ENCODE data around the gene SAMD7. TPM values are rescaled to one million over a fixed set of nuclear protein-coding genes. Genes with fewer than 3 reads are reported as not detected.

Gene SAMD7
- total and polyA plus RNA-seq, 2 of the 13 experiments (the other 11 are each of a cell fraction or from before 2014, with no cell fraction given), result not detected

GRCh38 chr3:169966951-169967915 is 55.9 kb downstream of the SAMD7 start (continued):
- TF ChIP-seq NFAT5 (CRISPR knock-in tag; IDR thresholded peaks at IDR 0.05), result no peak; the same call in 1 of the 2 replicates
- TF ChIP-seq MIXL1 (CRISPR knock-in tag; IDR thresholded peaks at IDR 0.05), result no peak
- no peak for TF ChIP-seq ZHX1 (CRISPR knock-in tag; IDR thresholded peaks at IDR 0.05; ENCODE audit: low read depth)
- no peak for TF ChIP-seq ZNF232 (CRISPR knock-in tag; IDR thresholded peaks at IDR 0.05; ENCODE audit: borderline replicate concordance)
- no peak for TF ChIP-seq ZNF550 (CRISPR knock-in tag; IDR thresholded peaks at IDR 0.05; ENCODE audit: borderline replicate concordance)
- no peak for TF ChIP-seq ZNF362 (CRISPR knock-in tag; IDR thresholded peaks at IDR 0.05; ENCODE audit: borderline replicate concordance)
- no peak for TF ChIP-seq ZNF772 (CRISPR knock-in tag; IDR thresholded peaks at IDR 0.05)
- no peak for TF ChIP-seq ZBTB7B (CRISPR knock-in tag; IDR thresholded peaks at IDR 0.05)
- peak; percentile 66 for TF ChIP-seq SMAD1 (CRISPR knock-in tag; IDR thresholded peaks at IDR 0.05; ENCODE audit: borderline replicate concordance, low read depth)
- no peak; the same call in 1 of the 2 replicates for TF ChIP-seq KDM5B (CRISPR knock-in tag; IDR thresholded peaks at IDR 0.05; ENCODE audit: borderline replicate concordance)
- peak; percentile 49 for TF ChIP-seq SRSF1 (optimal IDR thresholded peaks at IDR 0.05; ENCODE audit: low read depth, low read length)
- TF ChIP-seq ZNF264 (CRISPR knock-in tag; IDR thresholded peaks at IDR 0.05), result peak; percentile 11
- no peak for TF ChIP-seq U2AF1 (optimal IDR thresholded peaks at IDR 0.05; ENCODE audit: low read depth, low read length)
- TF ChIP-seq PHF8 (CRISPR knock-in tag; IDR thresholded peaks at IDR 0.05), result peak; percentile 50
- TF ChIP-seq GABPA (IDR thresholded peaks at IDR 0.05; ENCODE audit: low read depth, low read length), result no peak
- TF ChIP-seq GABPA (CRISPR knock-in tag; IDR thresholded peaks at IDR 0.05; ENCODE audit: low read depth), result no peak
- no peak for TF ChIP-seq MTF2 (CRISPR knock-in tag; IDR thresholded peaks at IDR 0.05; ENCODE audit: borderline replicate concordance)
- no peak for TF ChIP-seq ZNF570 (CRISPR knock-in tag; IDR thresholded peaks at IDR 0.05; ENCODE audit: borderline replicate concordance)
- TF ChIP-seq MBD4 (IDR thresholded peaks at IDR 0.05; ENCODE audit: borderline replicate concordance, low read length), result no peak
- TF ChIP-seq TEAD3 (CRISPR knock-in tag; optimal IDR thresholded peaks at IDR 0.05; ENCODE audit: borderline replicate concordance), result no peak
- peak; percentile 17; the same call in 1 of the 2 replicates for TF ChIP-seq ZNF430 (CRISPR knock-in tag; IDR thresholded peaks at IDR 0.05)
